Progenitor cell of endocrine pancreas (in vitro differentiated cells): ENCODE data around the gene SLC4A1. TPM values are rescaled to one million over a fixed set of nuclear protein-coding genes. Genes with fewer than 3 reads are reported as not detected.

Experiments used
- DNase-seq: peaks from one replicate; pipeline ENCODE4 v3.0.0; 2021; ENCODE audit warnings: low spot score; ENCODE audit not compliant: unreplicated experiment
- H3K27ac Mint-ChIP-seq: 2 replicates; pipeline ENCODE4 v1.8.0; 2021; ENCODE audit warnings: mild to moderate bottlenecking, moderate library complexity, mixed read lengths
- H3K27me3 Mint-ChIP-seq: 2 replicates; pipeline ENCODE4 v1.8.0; 2021; ENCODE audit warnings: mixed read lengths
- H3K36me3 Mint-ChIP-seq: 2 replicates; pipeline ENCODE4 v1.8.0; 2022; ENCODE audit warnings: mixed read lengths; ENCODE audit not compliant: insufficient read depth
- H3K4me1 Mint-ChIP-seq: 2 replicates; pipeline ENCODE4 v1.8.0; 2021; ENCODE audit warnings: low read depth, mixed read lengths
- H3K4me3 Mint-ChIP-seq: 2 replicates; pipeline ENCODE4 v1.8.0; 2021; ENCODE audit warnings: low read depth, mild to moderate bottlenecking, moderate library complexity, mixed read lengths
- H3K9me3 Mint-ChIP-seq: 2 replicates; pipeline ENCODE4 v1.8.0; 2021; ENCODE audit warnings: low read depth, mixed read lengths
- CTCF ChIP-seq: fragments of 200-600 bp; sonication (generic); IDR thresholded peaks from one replicate; pipeline ENCODE4 v1.5.0; 2021; ENCODE audit warnings: antibody characterized with exemption, mild to moderate bottlenecking; ENCODE audit not compliant: unreplicated experiment
- total RNA-seq: library from RNA; stranded (reverse); gene quantifications from 2 replicates; pipeline ENCODE4 v1.2.1, GENCODE V29; 2021

Gene SLC4A1
- total RNA-seq, 1 donor from 2014 or later, result not detected

DNA sequence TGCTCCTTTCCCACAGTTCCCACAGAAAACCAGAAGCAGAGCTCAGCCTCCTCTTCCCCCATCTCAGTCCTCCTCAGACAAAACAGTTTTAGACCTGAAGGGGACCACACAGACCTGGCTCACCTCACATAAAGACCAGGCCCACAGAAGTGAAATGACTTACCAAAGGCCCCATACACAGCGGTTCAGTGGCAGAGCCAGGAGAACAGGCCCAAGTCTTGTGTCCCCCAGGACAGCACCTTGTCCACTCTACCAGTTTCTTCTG lies 53.8 kb downstream of the SLC4A1 start:
- Mint-ChIP-seq H3K36me3 (peaks cover 29% of the 10 kb centered on the region), H3K4me1 (peaks cover 5% of the 10 kb centered on the region), H3K27me3 (no peaks in the 10 kb centered on the region), H3K4me3 (no peak overlapping the region), H3K27ac (peak overlapping the region; percentile 71), H3K9me3 (no peaks in the 10 kb centered on the region)
- TF ChIP-seq CTCF, result no peak
- DNase-seq, result no peak

DNA sequence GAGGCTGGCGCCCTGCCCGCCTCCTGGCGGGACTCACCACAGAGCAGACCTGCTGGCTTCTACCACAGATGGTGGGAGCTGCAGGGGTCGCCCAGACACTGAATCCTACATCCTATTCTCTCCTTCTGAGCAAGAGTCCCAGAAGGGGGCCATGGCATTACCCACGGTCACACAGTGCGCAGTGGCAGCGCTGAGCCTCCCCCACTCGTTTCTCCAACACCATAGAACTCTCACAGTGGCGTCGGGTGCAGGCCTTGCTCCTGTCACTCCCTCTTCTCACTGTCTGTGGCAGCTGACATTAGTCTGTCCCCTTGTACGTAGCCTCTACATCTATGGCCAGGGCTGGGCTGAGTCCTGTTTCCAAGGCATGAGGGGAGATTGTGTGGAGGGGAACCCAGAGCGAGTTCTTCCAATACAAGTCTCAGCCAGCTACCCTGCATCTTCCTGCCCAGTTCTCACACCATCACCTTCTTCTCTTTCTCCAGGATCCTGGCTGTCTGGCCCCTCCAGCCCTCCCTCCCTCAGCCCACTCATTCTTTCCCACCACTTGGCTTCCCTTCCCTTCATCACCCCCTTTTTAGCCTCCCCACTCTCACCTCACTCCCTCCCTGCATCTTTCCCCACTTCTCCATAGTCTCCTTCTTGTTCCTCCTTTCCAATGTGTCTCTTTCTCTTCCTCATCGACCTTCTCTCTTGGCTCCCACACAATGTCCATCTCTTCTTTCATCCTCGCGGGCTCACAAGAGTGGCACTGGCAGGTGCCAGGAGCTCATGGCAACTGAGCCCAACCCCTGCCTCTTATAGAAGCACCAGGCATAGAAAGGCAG lies 54.3 kb downstream of the SLC4A1 start:
- Mint-ChIP-seq H3K9me3 (no peaks in the 10 kb centered on the region), H3K36me3 (peaks cover 31% of the 10 kb centered on the region), H3K4me3 (no peak overlapping the region), H3K27me3 (no peaks in the 10 kb centered on the region), H3K27ac (peak overlapping the region; percentile 71), H3K4me1 (peaks cover 5% of the 10 kb centered on the region)
- DNase-seq, result no peak
- no peak for TF ChIP-seq CTCF

DNA sequence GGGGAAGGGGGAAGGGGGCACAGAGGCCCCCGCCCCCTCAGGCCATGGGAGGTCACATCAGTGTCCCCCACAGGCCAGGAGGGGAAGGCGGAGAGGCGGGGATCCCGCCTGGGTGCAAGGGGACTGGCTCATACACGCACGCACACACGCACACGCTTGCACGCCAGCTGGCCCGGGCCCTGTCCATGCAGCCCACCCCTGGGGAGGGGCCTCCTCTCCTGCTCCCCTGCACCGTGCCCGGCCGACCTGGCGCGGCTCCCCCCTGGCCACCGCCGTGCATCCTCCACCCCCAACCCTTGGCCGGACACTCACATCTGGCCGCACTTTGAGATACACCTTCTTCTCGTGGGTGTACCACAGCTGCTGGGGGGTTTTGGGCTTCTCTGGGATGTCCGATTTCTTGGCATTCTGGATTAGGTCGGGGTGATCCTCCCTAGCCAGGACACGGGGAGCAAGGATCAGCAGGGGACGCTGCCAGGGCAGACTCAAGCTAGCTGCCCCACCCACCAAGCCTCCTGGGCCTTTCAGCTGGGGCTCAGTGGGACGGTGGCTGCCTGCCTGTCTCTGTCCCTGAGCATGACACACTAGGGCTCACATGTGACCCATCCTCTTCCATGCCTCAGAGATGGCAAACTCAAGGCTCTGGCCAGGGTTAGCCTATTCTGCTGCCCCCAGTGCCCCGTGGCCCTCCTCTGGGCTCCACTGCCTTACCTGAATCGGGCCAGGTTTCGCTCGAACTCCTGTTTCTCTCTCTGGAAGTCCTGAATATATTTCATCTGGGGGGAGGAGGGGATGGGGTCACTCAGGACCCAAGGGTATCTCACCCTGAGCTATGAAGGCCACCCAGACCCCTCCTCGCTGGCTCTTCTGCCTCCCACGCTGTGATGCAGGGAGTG lies 55.2 kb downstream of the SLC4A1 start:
- Mint-ChIP-seq H3K9me3 (no peaks in the 10 kb centered on the region), H3K36me3 (peaks cover 37% of the 10 kb centered on the region), H3K27ac (no peak overlapping the region), H3K4me1 (peaks cover 3% of the 10 kb centered on the region), H3K27me3 (no peaks in the 10 kb centered on the region), H3K4me3 (no peak overlapping the region)
- DNase-seq, result no peak
- TF ChIP-seq CTCF, result no peak

- Mint-ChIP-seq H3K4me3 (no peak overlapping the region), H3K36me3 (peaks cover 32% of the 10 kb centered on the region), H3K4me1 (no peaks in the 10 kb centered on the region), H3K27me3 (no peaks in the 10 kb centered on the region), H3K27ac (no peak overlapping the region), H3K9me3 (no peaks in the 10 kb centered on the region)
- TF ChIP-seq CTCF, result no peak
- no peak for DNase-seq
These were observed 56.4 kb downstream of the SLC4A1 start for GRCh38 chr17:44211281-44212265.
